HPDE6-E6E7 (cell line): ENCODE measurements around the gene PEDS1.
A peak's percentile ranks its signal among the peaks of the same experiment; 100 is the strongest.
"Not testable (repeated sequence)": the region's sequence is repeated elsewhere in the genome, so short reads cannot be mapped to it uniquely, and the experiment has no call there.

Source experiments
- DNase-seq: peaks from one replicate; pipeline ENCODE4 v3.0.0; 2011; ENCODE audit warnings: missing footprints; ENCODE audit errors: extremely low spot score

The PEDS1 gene

DNA sequence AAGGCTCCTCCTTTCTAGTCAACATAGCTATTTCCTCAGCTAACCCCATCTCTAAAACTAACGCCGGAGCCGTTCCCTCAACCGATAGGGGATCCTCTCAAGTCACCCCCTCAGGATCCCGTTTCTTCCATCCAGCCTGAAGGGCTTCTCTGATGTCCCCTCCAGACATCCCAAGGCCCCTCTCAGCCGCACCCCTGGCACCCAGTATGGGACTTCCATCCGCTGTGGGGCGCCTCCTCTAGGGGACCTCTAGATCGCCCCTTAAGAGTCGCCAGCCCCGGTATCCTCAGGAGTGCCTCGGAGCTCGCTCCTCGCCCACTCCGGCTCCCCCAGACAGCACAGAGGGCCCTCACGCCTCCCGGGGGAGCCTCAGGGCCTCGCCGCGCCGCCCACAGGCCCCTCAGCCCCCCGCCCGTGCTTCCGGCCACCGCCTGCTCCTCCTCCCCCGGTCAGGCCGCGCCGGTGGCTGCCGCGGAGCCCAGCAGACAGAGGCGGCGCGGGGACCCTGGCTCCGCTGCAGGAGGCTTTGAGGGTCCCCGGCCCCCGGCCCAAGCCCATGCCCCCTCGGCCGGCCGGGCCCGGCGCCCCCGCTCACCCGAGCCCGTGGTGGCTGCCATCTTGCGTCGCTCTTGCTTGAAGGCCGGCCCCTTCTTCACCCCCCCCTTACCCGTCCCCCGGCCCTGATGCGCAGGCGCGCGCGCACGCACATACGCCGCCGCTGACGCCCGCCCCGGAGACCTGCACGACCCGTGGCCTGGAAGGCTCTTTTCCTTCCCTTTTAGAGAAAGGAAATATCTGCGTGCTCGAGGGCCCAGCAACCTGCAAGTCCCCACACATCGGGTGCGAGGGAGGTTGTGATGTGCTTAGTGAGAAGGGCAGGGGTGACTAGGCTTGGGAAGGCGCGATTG, 40.8 kb downstream of the PEDS1 start, which contains the start of gene UBE2V1:
UBE2V1 (minus strand) TSS at position 639 of the 908 bp plus-strand sequence; CDS start at position 617, 22 bp downstream.
- DNase-seq, result peak; percentile 100

DNA sequence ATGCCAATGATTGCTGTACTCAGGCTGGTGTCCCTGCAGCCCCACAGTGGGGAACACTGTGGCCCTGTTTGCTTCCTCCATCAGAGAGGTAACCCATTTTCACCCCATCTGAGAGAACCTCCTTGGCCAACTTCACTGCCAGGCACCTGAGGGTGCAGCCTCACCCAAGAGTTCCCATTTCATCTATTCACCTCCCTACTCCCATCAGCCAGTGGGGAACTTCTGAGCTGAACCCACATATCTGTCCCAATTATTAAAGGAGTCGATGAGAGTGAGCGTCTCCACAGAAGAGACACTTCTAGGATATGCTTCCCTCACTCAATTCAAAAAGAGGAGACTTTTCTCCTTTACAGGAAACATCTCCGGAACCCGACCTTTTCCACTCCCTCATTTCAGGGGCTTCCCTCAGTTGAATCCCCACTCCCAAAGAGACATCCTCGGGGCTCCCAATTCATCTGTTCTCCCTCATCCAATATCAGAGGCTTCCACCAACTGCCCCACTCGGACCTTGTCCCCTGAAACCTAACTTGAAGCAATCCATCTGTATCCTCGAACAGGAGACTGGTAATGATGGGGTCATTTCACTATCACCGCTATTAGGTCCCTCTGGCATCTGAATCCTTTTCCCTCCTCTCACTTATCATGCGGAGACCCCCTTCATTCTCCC, 41.6 kb downstream of the PEDS1 start:
- DNase-seq, result no peak

DNA sequence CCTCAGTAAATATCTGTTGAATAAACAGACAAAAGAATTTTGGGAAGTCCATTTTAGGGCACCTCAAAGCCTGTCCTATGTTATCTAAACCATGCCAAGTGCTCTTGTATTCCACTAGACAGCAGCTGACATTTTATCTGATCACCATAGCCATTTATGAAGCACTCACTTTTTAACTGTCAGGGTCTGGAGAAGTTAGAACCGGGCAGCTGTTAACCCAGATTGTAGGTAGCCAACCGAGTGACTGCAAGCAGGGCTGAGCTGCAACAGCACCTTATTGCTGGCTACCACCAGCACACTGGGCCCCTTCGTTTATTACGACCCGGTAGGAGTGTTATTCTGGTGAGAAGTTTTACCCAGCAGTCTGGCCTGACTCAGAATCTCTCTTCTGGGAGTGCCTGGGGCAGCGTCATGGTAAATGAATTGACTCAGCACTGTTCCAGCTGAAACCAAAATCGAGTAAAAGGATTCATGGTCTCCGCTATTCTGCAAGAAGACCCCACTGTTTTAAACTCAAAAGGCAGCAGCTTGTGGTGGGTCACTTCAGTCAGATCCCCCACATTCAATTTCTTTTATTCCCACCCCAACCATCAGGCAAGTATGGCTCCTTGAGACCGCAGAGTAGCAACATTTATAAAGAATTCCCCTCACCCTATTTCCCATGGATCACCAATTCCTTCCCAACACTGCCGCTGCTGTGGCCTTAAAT, 42.2 kb downstream of the PEDS1 start:
- DNase-seq, result peak; percentile 92

DNA sequence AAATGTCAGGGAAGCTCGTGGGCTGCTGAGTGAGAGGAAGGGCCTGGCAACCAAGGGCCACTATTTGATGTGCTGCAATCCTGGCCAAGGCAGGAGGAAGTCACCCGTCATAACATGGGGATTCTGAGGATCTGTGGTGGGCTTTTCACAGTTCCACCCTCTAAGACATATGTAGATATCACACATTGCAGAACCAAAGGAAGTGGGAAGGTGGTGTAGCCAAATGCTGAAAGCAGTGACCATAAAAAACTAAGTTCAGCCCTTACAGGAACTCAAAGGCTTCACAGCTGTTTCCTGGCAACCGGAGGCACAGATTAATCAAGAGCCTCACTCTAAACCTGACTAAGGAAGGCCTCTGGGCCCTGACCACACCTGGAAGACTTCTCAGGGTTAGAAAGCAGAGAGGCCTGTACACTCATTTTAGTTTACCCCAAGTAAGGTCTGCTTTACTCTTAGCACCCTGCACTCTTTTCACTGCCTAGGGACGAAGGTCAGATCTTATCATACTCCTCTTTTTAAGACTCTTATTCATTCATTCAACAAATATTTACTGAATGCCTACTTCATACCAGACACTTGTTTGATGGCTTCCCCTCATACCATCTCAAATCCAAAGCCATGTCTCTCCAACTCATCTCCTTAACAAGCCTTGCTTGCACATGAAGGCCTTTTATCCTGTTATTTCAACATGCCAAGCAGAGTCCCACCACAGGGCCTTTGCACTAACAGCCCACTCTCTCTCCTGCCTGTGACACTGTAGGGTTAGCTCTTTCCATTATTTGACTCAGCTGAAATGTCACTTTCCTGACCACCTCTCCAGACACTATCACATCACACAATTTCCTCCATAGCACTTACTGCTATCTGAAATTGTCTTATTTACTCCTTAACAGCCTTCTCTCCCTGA, 43.1 kb downstream of the PEDS1 start:
- peak; percentile 62 for DNase-seq

DNA sequence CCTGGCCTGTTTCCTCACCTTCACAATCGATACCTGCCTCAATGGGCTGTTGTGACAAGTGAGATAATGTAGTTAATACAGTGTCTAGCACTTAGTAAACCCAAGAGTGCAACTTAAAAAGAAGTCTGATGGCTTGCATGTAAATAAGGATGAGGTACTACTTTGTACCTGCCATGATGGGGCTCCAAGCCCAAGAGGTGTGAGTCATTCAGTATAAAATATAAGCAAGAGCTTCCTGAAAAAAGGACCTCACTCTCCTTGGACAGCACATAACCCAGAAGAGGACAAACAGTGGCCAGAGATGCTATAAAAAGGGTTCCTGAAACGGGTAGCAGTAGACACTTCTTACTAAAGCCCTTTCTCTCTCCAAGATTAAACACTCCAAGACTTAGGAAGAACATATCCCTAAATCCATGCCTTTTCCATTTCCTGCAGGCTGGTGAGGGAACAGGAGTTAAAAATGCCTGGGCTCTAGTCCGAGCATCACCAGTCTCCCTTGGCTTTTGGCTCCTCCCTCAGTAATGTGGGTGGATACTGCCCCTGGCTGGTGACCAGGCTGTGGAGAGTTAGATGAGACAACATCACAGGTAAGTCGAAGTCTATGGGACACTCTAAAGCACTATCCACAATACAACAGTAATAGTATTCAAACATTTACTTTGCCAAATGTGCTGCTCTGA, 44.8 kb downstream of the PEDS1 start:
- no peak for DNase-seq

DNA sequence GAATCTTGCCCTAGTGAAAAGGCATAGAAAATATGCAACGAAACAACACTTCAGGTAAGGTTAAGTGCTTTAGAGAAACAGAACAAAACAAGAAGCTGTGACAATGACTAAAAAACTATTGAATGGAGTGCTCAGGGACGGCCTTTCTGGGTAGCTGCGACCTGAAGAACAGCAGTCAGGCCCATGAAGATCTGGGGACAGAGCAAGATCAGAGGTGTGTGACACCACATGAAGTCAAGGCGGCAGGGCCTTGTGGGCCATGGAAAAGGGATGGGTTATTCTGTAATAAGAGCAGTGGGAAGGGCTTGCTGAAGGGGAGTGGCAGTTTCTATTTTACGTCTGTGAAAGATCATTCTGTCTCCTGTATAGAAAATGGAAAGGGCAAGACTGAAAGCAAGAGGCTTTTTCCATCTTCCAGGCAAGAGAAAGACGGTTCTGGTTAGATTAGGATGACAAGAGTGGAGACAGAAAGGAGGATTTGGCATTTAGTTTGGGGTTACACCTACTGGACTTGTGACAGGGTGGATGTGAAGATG, 45.7 kb downstream of the PEDS1 start:
- DNase-seq, result no peak

DNA sequence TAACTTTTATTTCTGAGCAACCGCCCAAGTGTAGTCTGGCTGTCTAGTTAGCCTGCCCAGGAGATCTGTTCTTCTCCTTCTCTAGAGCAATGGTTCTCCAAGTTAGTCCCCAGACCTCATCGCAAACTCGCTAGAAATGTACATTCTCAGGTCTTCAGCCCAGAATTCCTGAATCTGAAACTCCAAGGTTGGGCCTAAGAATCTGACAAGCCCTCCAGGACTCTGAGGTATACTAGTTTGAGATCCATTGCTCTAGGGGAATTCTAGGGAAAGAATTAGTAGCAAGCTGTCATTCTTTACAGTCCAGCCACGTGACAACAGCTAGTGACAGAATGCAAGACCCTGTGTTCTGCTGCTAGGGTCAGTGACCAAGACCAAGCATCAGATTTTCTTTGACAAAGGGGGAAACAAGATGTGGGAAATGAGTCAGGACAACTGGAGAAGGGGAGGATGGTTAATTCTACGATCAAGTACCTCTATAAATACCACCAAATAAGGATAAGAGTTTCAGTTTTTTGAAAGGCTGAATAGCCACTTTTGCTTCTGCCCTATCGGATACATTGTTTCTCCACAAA, 46.4 kb downstream of the PEDS1 start:
- DNase-seq, result no peak

DNA sequence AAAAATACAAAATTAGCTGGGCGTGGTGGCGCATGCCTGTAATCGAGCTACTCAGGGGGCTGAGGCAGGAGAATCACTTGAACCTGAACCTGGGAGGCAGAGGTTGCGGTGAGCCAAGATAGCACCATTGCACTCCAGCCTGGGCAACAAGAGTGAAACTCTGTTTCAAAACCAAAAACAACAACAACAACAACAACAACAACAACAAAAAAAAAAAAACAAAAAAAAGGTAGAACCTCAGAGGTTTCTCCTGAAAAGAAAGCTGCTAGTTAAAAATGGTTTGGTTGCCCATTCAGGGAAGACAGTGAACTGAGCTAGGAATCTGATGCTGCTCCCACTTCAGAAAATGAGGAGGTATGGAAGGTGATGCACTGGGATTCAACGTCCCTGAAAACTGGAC, 46.9 kb downstream of the PEDS1 start:
- DNase-seq, result not testable (repeated sequence)
